K562 (cell line): ENCODE data around the gene SOBP. TPM values are rescaled to one million over a fixed set of nuclear protein-coding genes. Genes with fewer than 3 reads are reported as not detected.

Experiments used
- ATAC-seq: fragments of 200-7000 bp; cut with Tn5 transposase; 3 replicates; pipeline ENCODE4 v1.9.1; 2020; ENCODE audit warnings: moderate library complexity
- BruUV-seq: library from RNA; stranded (reverse); fragments of 400-500 nt; replicated peaks from 2 replicates; lab custom pipeline; 2021; lab: Mats Ljungman, UMichigan
- CTCF ChIA-PET: fragments of 300-600 bp; formaldehyde crosslinking; extraction: SDS; loops from one replicate; lab custom pipeline; 2021; ENCODE audit warnings: low intra/inter-chr PET ratio; lab: Yijun Ruan, JAX
- POLR2A ChIA-PET: fragments of 300-600, 350-650 bp; sonication (Branson Sonifier 250); formaldehyde crosslinking; extraction: SDS; loops from one replicate; lab custom pipeline; 2021; ENCODE audit warnings: antibody characterized with exemption, inconsistent platforms; lab: Yijun Ruan, JAX
- DNase-seq, 4 experiments: peaks; one replicate each; pipeline versions ENCODE4 v3.0.0 to v3.0.0-alpha.2; 2011 to 2018; ENCODE audit warnings: low spot score in 3 of 4, mixed read lengths in 3 of 4; ENCODE audit errors: extremely low read depth in 1 of 4
- FAIRE-seq: peaks from 2 replicates; lab custom pipeline; 2011; peaks lifted over from hg19 to GRCh38; lab: Jason Lieb, UNC
- H2AFZ ChIP-seq: 2 replicates; pipeline ENCODE4 v1.6.0; 2011; ENCODE audit warnings: low read depth, low read length, control low read depth, inconsistent platforms
- H3K27ac ChIP-seq: fragments of 200-600 bp; 3 replicates; pipeline ENCODE4 v1.8.0; 2011; ENCODE audit warnings: low read depth, mild to moderate bottlenecking, control low read depth, inconsistent platforms, low read length, moderate library complexity, mixed read lengths; ENCODE audit errors: extremely low read depth
- H3K27me3 ChIP-seq, 2 experiments: fragments of 300-600 bp in 1 of 2; 2 replicates in 1 of 2; 3 replicates in 1 of 2; pipeline versions ENCODE4 v1.6.0 to v1.8.0; 2011; ENCODE audit warnings: inconsistent platforms in 2 of 2, low read length in 2 of 2, mild to moderate bottlenecking in 1 of 2, mixed read lengths in 1 of 2, moderate library complexity in 1 of 2; ENCODE audit not compliant: control insufficient read depth in 2 of 2, insufficient read depth in 2 of 2
- H3K36me3 ChIP-seq: fragments of 300-600 bp; 3 replicates; pipeline ENCODE4 v1.8.0; 2011; ENCODE audit warnings: mild to moderate bottlenecking, low read length, inconsistent platforms; ENCODE audit not compliant: control insufficient read depth, insufficient read depth
- H3K4me1 ChIP-seq, 2 experiments: fragments of 200-600 bp in 1 of 2; replicated peaks in 1 of 2; 2 replicates in 1 of 2; 3 replicates in 1 of 2; pipeline versions ENCODE4 v1.5.1 to v1.8.0; 2011; ENCODE audit warnings: inconsistent platforms in 2 of 2, low read length in 2 of 2, mild to moderate bottlenecking in 1 of 2, mixed read lengths in 1 of 2, moderate library complexity in 1 of 2; ENCODE audit not compliant: control insufficient read depth in 2 of 2, insufficient read depth in 2 of 2
- H3K4me2 ChIP-seq: 2 replicates; pipeline ENCODE4 v1.6.1; 2011; ENCODE audit warnings: low read length, control low read depth, inconsistent platforms, mixed read lengths; ENCODE audit not compliant: insufficient read depth
- H3K4me3 ChIP-seq: fragments of 200-600 bp; sonication (generic), shearing (Covaris generic); 2 replicates; pipeline ENCODE4 v1.5.1; 2016; ENCODE audit warnings: control low read depth, inconsistent platforms
- H3K79me2 ChIP-seq: fragments of 200-600 bp; 3 replicates; pipeline ENCODE4 v1.8.0; 2011; ENCODE audit warnings: low read length, inconsistent platforms; ENCODE audit not compliant: control insufficient read depth, insufficient read depth
- H3K9ac ChIP-seq, 2 experiments: 2 replicates each; pipeline versions ENCODE4 v1.6.0 to v1.6.1; 2011; ENCODE audit warnings: low read depth in 2 of 2, low read length in 2 of 2, control low read depth in 1 of 2, inconsistent platforms in 1 of 2, mild to moderate bottlenecking in 1 of 2, mixed read lengths in 1 of 2; ENCODE audit not compliant: insufficient read depth in 1 of 2
- H3K9me1 ChIP-seq: one replicate; pipeline ENCODE4 v1.6.0; 2011; ENCODE audit warnings: inconsistent platforms, mild to moderate bottlenecking, low read length, moderate library complexity; ENCODE audit not compliant: control insufficient read depth, insufficient read depth
- H3K9me3 ChIP-seq: replicated peaks from 2 replicates; pipeline ENCODE4 v1.5.1; 2011; ENCODE audit warnings: low read depth, low read length, inconsistent platforms; ENCODE audit not compliant: control insufficient read depth, insufficient read depth
- H4K20me1 ChIP-seq: replicated peaks from 2 replicates; pipeline ENCODE4 v1.6.1; 2011; ENCODE audit warnings: low read length, inconsistent platforms, mixed read lengths; ENCODE audit not compliant: control insufficient read depth, insufficient read depth
- CC2D1A ChIP-seq: fragments of 450-650 bp; IDR thresholded peaks from 2 replicates; pipeline ENCODE4 v1.6.1; 2017; ENCODE audit warnings: mild to moderate bottlenecking
- EP300 ChIP-seq: IDR thresholded peaks from 2 replicates; pipeline ENCODE4 v1.6.1; 2012; ENCODE audit warnings: low read length, improper control_type of control experiment
- MCM5 ChIP-seq: fragments of 450-650 bp; IDR thresholded peaks from 2 replicates; pipeline ENCODE4 v1.6.1; 2016; ENCODE audit warnings: low read depth
- MTA2 ChIP-seq: fragments of 450-650 bp; IDR thresholded peaks from 2 replicates; pipeline ENCODE4 v1.6.1; 2016; ENCODE audit warnings: low read depth
- NEUROD1 ChIP-seq: fragments of 150-350 bp; IDR thresholded peaks from 2 replicates; pipeline ENCODE4 v1.6.1; 2014; ENCODE audit warnings: borderline replicate concordance, low read length, low read depth; ENCODE audit not compliant: partially characterized antibody
- OTX1 ChIP-seq: fragments of 450-650 bp; formaldehyde crosslinking; IDR thresholded peaks from 2 replicates; pipeline ENCODE4 v1.4.0; 2022; ENCODE audit warnings: mild to moderate bottlenecking
- SAFB ChIP-seq: fragments of 200-400 bp; formaldehyde crosslinking; IDR thresholded peaks from 2 replicates; pipeline ENCODE4 v1.6.1; 2017; ENCODE audit warnings: low read depth, low read length, borderline replicate concordance
- SAP30 ChIP-seq: fragments of 200-600 bp; sonication (generic); IDR thresholded peaks from 2 replicates; pipeline ENCODE4 v1.6.1; 2012; ENCODE audit warnings: borderline replicate concordance, low read depth, mild to moderate bottlenecking, moderate library complexity, low read length, control low read depth, inconsistent platforms; ENCODE audit not compliant: insufficient read depth, poor library complexity, severe bottlenecking
- ZKSCAN3 ChIP-seq: fragments of 250-450 bp; sonication (Bioruptor Pico); IDR thresholded peaks from 2 replicates; pipeline ENCODE4 v1.4.0; 2020
- ZNF785 ChIP-seq: fragments of 250-450 bp; sonication (Bioruptor Pico); IDR thresholded peaks from 2 replicates; pipeline ENCODE4 v1.4.0; 2020; ENCODE audit warnings: mild to moderate bottlenecking
- WGBS: fragments of 100-300 bp; shearing (Covaris generic); methylation state at CpG from one replicate; pipeline ENCODE4 v1.1.6; 2016; ENCODE audit warnings: low coverage, mixed read lengths; ENCODE audit not compliant: insufficient coverage; ENCODE audit errors: missing lambda C conversion rate; 5-methylcytosine and 5-hydroxymethylcytosine counted together
- in situ Hi-C: fragments of 300-500 bp; cut with MboI; formaldehyde crosslinking; loops from 4 replicates; pipeline ENCODE4 v1.15.0; 2018; ENCODE audit warnings: inconsistent platforms, mixed read lengths
- intact Hi-C: fragments of 100-400 bp; cut with micrococcal nuclease; formaldehyde crosslinking; loops from 2 replicates; pipeline ENCODE4 v1.14.2; 2022
- polyA plus RNA-seq, 8 experiments: library from polyadenylated mRNA; depleted of rRNA in 4 of 8; stranded (reverse) in 5 of 8; unstranded in 3 of 8; fragments of >200 nt; fragmentation: Nextera tagmentation in 2 of 8; fragmentation: Illumina TruSeq in 1 of 8; extraction: Ambion mirVana in 2 of 8; extraction: Trizol in 1 of 8; gene quantifications; 2 replicates each; pipeline versions ENCODE4 v1.2.1 to v1.2.3, GENCODE V29; 2011 to 2014; ENCODE audit warnings: inconsistent platforms in 1 of 8, missing spikeins in 1 of 8
- total RNA-seq, 7 experiments: library from RNA; depleted of rRNA in 6 of 7; stranded (reverse); fragments of >200 nt in 6 of 7; fragmentation: Illumina TruSeq in 2 of 7; extraction: Trizol in 2 of 7; gene quantifications; 2 replicates each; pipeline versions ENCODE4 v1.2.1 to v1.2.3, GENCODE V29; 2011 to 2021; ENCODE audit warnings: low replicate concordance in 1 of 7
- TF ChIP-seq, protein P1 (sequence below): sonication (generic); formaldehyde crosslinking; IDR thresholded peaks from 2 replicates; pipeline ENCODE4 v1.9.0; 2022; ENCODE audit warnings: mild to moderate bottlenecking, missing genetic modification reagents

Gene SOBP
- total and polyA plus RNA-seq, 9 of the 15 experiments (the other 6 are each of a cell fraction or from before 2014, with no cell fraction given), result 0.16 TPM; not detected in 8

DNA sequence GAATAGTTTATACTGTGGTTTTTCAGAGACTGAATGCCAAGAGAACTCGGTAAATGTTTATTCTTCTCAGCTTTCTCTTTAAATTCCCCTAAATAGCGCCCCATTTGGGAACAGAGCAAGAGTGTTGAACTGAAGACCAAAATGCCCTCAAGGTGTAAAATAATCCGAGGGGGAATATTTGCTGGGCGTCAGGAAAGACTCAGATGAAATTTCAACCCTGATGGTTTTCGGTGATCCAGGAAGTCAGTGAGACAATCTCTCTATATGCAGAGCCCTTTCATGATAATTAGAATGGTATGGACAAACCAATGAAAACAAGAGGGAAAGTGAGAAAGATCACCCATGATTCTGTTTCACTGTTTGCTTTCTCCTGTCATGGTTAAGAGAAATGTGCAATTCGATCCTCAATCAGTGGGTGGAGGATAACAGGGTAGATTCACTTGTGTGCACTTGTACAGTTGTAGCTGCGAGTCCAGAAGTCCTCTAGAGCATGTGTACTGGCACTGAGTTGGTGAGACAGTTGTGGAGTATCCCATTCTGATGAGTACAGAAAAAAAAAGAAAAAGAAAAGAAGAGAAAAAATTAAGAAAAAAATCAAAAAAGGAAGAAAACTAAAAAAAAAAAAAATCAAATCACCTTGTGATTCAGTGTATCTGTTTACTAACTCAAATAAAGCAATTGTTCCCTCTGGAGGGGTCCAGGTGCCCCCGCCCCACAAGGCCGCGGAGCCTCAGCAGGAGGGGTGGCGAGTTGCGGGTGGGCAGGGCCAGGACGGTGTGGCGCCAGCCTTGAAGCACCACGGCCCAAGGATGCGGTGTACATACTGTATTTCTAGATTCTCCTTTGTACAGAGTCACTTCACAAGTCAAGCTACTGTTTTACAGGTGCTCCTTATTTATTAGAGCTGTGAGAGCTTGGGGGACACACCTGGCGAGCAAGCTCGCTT, 169.3 kb downstream of the SOBP start:
- WGBS, result 3% methylated on average over 18 of the region's 18 CpGs
- H3K4me3 ChIP-seq, result no peak overlapping the region
- H3K9ac ChIP-seq, result no peak overlapping the region
- intact Hi-C loops (loop anchor here (10.0 kb wide), 1 partner anchor 474 kb away; no protein-coding TSS in a partner anchor), in situ Hi-C loops (no loop called here)
- H3K4me2 ChIP-seq, result no peak overlapping the region
- TF ChIP-seq CC2D1A (no peak), SAFB (no peak), OTX1 (CRISPR knock-in tag) (no peak), MTA2 (no peak), NEUROD1 (no peak), MCM5 (no peak), ZNF785 (CRISPR knock-in tag) (no peak), ZKSCAN3 (CRISPR knock-in tag) (no peak), EP300 (no peak), SAP30 (no peak)
- TF ChIP-seq, protein P1, sequence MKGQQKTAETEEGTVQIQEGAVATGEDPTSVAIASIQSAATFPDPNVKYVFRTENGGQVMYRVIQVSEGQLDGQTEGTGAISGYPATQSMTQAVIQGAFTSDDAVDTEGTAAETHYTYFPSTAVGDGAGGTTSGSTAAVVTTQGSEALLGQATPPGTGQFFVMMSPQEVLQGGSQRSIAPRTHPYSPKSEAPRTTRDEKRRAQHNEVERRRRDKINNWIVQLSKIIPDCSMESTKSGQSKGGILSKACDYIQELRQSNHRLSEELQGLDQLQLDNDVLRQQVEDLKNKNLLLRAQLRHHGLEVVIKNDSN (CRISPR knock-in tag), result no peak
- H3K9me3 ChIP-seq, result no peaks in the 10 kb centered on the region
- H3K9me1 ChIP-seq, result no peaks in the 10 kb centered on the region
- H3K36me3 ChIP-seq, result no peaks in the 10 kb centered on the region
- FAIRE-seq (no peak), DNase-seq (no peak), ATAC-seq (no peak)
- no peak overlapping the region for H3K27ac ChIP-seq
- H3K4me1 ChIP-seq, result no peaks in the 10 kb centered on the region
- H2AFZ ChIP-seq, result no peak overlapping the region
- H3K79me2 ChIP-seq, result no peaks in the 10 kb centered on the region
- BruUV-seq, result no TSS peak
- CTCF ChIA-PET, result interaction anchor here (0.6 kb wide), 1 partner anchor 723 kb away, joined by 4 read pairs; no protein-coding TSS in a partner anchor
- H4K20me1 ChIP-seq, result no peaks in the 10 kb centered on the region; the same call in 1 of the 2 replicates
- H3K27me3 ChIP-seq, result peaks cover 50 to 65% of the 10 kb centered on the region in 2 experiments
- POLR2A ChIA-PET, result no interaction called here
